SW480 (cell line): ENCODE data around the gene GUCD1.
A peak's percentile ranks its signal among the peaks of the same experiment; 100 is the strongest.

ENCODE experiments used
- DNase-seq: peaks from one replicate; pipeline ENCODE4 v3.0.0-alpha.2; 2016; ENCODE audit warnings: low spot score

GUCD1 gene

DNA sequence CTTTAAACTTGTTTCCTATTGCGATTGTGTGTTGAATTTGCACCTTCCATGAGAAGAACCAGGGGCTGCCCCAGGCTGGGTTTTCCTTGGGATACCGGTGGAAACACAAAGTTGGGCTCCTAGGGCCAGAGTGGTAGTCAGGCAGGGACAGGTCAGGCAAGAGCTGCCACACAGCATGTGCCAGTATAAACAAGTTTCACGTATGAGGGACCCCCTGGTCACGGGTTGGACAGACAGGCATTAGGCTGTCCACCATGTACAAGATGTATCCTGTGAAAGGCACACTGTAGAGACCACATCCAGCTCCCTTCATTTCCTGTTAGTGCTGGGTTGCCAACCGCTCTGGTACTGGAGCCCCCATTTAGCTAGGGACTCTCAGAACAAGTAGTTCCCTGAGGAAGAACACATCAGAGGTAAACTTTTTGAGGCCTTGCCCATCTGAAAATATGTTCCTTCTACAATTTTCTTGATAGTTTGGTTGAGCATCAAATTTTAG is 51.0 kb downstream of the GUCD1 start:
- DNase-seq, result no peak

DNA sequence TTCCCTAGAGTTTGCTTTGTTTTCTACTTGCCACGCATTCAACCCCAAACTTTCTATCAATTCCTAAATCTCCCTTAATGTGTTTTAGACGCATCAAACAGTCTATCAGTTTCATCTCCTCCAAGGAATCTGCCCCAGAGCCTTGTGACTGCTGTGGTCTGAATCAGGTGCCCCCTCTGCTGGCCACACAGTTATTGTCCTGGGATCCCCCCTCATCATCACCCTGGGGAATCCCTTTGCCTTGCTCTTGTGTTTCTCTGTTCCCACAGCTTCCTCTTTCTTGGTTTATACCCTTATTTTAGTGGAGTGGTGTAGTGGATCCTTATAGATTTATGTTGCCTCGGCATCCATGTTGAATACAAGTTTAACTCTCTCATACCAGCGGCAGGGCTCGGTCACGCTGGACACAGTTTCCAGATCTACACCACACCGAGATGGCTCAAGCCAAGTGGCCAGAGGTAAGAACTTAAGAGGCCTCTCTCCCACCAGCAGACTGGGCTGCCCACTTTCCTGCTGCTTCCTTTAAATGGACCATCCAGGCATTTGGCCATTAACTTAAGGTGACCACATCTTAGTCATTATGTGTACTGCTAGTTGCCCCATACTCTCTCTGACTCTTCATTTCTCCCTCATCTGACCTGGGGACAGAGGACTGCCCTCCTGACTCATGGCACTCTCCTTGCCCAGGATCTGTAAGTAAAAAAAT is 51.6 kb downstream of the GUCD1 start:
- peak; percentile 26 for DNase-seq

DNA sequence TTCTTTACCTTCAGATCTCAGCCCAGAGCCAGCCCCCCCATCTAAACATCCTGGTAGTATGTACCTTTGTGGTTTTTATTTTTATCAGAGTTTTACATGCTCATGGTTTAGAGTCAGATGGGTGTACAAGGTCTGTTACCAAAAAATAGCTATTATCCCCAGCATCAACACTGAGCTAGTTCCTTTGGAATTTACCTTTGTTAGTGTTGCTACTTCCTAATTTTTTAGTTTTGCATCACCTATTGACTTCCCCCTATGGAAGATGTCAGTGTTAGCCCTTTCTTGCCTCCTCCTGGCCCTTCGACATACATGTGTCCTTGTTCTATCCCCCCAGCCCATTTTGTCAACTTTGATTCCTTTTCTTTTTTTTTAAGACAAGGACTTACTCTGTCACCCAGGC is 52.4 kb downstream of the GUCD1 start:
- DNase-seq, result no peak

DNA sequence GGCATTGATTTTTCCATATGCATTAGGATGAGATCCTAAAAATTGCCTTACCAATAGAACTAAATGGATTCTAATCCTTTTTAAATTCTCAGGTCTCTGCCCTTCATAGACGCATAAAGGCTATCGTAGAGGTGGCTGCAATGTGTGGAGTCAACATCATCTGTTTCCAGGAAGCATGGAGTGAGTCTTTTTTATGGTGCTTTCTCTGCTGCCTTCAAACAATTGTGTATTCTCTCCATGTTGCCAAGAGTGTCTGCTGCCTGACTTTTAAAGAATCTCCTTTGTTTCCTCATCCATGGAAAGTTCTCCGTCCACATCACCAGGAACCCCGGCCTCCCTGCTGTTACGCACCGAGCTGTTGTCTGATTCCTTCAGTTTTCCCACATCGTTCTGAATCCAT is 52.9 kb downstream of the GUCD1 start:
- DNase-seq, result no peak

DNA sequence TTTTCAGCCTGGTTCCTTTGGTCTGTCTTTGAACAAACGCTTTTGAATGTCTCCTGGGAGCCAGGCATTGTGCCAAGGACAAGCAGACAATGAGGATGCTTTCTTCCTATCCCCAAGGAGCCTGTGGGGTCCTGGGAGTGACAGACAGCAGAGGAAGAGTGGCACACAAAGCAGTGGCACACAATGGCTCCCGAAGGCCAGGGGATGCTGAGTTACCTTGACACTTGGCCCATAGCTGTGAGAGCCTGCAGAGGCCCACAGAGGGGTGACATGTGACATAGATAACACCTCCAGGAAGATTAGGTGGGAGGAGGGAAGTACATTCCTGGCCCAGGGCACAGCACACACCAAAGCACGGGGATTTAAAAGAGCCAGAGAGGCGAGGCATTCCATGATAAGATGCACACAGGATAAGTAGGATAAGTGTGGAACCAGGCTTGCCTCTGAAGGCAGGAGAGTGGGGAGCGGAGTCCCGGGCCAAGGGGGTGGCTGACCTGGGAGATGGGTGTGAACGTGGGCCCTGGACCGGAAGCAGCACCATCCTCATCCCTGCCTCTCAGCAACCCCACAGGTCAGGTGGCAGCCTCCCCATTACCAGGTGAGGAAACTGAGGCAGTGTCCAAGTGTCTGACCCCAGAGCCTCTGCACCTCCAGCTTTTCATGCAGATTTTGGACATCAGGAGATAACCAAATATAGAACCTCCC is 53.5 kb downstream of the GUCD1 start:
- DNase-seq, result no peak

DNA sequence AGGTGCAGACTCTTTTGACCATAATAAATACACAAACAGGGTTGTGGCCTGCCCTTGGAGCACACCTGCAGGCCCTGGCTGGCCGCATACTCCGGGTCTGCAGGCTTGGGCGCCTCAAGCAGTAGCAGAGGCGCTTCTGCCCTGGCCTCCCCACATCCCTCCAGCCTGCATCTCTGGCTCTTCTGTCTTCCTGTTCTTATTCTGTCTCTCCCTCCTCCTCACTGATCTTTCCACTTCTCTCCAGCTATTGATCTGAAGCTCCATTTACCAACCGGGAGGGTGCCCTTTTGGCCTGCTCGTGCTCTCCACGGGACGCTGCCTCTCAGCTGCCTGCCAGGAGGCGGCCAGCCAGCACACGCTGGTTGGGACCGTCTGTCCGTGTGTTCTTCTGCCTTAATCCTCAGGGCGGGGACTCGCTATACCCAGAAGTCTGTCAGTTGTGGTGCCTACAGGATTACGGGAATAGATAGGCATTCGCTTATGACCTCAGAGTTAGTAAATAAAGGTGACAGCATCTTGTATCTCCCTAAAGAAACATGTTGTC is 54.6 kb downstream of the GUCD1 start:
- no peak for DNase-seq

DNA sequence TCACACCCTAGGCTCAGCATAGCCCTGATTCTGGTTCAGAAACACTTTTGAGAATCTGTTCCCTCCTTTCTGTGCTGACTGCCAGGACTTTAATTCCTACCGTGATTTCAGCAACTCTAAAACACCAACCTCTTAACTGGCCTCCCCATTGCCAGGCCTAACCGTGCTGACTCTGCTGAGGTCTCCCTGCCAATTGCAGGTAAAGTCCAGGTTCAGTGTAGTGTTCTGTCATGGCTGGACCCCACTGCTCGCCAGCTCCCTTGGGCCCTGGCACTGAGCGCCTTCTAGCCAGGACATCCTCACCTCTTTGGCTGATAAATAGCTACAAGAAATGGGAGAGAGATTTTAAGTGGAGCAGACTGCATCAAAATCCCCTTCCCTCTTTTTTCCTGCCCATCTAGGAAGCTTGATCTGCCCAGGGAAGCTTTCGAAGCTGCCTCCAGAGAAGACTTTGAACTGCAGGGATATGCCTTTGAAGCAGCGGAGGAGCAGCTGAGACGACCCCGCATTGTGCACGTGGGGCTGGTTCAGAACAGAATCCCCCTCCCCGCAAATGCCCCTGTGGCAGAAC is 55.1 kb downstream of the GUCD1 start:
- no peak for DNase-seq

DNA sequence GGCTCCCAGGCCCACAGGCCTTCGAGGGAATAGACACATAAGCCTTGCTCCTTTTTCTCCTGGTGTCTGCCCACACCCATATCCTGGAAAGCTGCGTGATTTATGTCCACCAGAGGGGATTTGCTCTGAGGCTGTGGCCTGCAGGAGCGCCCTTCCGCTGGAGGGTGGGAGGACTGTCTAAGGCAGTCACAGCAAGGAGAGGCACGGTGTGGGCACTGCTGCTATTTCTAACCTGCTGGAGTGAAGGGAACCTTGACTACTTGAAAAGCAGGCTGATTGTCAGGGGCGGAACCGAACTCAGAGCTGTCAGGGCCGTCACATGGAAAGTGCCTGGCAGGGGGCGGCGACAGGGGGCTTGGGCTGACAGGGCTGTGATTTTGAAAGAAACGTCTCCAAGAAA is 56.1 kb downstream of the GUCD1 start:
- DNase-seq, result no peak

DNA sequence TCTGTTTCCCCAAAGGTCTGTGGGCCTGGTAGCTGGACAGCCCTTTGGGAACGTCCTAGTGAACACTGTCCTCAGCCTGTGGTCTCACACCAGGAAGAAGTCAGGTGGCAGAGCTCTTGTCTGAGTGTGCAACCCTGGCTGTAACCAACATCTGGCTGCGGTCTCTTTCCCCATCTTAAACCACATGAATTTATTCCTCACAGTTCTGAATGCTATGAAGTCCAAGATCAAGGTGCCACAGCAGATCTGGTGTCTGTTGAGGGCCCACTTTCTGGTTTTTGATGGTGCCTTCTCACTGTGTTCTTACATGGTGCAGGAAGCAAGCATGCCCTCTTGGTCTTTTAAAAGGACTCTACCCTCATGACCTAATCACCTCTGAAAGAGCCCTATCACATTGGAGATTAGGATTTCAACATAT is 57.1 kb downstream of the GUCD1 start:
- no peak for DNase-seq

DNA sequence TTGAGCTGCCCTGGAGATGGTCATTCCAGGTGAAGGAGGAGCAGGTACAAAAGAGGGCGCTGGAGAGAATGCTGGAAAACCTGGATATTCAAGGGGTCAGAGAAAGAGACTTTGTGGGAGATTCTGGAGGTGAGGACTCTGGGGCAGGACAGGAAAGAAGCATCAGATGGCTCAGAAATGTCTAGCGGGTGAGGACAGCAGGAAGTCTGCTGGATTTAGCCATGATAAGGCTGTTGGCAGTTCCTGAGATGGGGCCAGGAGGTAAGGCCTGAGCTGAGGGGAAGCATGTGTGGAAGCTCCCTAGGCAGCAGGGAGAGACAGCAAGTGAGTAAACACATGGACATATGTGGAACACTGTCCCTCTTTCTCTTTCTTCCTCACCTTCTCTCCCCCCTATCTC is 58.3 kb downstream of the GUCD1 start:
- DNase-seq, result no peak

DNA sequence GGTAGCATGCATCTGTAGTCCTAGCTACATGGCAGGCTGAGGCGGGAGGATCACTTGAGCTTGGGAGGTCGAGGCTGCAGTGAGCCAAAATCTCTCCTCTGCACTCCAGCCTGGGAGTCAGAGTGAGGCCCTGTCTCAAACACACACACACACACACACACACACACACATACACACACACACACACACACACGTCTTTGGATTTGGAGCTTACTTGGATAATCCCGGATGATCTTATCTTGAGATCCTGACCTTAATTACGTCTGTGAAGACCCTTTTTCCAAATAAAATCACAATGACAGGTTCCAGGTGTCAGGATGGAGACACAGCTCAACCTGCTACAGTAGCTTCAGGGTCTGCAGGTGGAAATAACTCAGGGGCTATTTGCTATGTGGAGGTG is 58.7 kb downstream of the GUCD1 start:
- DNase-seq, result no peak

DNA sequence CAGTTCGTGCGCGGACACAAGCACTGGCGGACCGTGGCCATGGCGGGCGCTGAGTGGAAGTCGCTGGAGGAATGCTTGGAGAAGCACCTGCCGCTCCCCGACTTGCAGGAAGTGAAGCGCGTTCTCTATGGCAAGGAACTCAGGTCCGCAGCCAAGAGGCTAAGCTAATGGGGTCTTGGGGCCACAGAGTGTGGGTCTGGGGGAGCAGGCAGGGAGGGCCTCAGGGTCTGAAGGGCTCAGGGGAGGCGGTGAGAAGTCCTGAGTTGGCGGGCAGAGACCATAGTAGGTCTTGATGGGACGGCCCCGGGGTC is 59.6 kb downstream of the GUCD1 start:
- DNase-seq, result no peak

DNA sequence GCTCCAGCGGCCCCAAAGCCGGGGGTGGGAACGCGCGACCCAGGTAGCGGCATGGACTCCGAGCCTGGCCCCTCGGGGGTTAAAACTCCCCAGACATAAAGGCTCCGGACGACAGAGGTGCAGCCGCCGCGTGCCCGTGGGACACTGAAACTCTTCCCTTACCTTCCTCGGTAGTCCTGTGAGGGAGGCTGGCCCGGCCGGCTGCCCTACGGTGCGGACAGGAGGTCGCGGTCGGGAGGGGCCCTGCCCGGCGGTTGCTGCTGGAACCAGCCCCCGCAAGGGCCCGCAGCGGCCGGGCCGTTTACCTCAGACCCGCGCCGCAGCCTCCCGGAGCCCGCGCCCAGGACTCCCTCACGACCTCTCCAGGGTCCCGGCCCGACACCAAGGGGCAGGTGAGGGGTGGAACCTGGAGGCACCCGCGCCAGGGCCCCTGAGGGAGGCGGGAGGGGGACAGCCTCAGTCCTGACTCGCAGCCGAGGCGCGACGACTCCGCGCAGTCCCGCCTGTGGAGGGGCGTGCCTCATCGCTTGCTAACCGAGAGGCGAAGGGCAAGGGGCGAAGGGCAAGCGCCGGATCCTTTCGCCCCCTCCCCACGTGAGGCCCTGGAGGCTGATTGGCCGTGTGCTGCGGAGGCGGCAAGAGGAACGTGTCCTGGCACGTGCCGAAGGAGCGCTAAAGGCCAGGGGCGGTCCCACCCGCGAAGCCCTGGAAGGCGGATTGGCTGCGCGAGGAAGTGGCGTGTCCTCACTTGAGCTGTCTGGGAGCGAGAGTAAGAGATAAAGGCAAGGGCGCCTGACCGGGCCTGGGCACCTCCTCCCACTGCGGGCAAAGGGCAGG is 60.2 kb downstream of the GUCD1 start, which contains the start of gene UPB1:
Gene UPB1 (plus strand): TSS at position 805 of the 837 bp plus-strand sequence. CDS start 72 bp downstream, outside the sequence.
- DNase-seq, result no peak

DNA sequence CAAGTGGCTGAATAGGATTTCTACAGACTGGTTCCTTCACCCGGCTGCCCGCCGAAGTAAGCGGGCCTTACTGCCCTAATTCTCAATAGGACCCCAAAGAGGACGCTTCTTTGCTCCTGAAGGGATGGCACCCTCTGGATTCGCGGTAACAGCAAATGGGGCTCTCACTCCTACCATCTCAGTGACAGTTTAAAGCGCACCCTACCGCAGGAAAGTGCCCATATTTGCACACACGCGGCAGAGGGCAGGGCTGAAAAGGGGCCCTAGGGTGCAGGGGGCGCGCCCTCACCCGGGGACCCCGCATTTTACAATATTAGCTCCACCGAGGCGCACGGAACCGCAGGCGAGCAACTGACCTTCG is 60.8 kb downstream of the GUCD1 start:
- DNase-seq, result no peak

DNA sequence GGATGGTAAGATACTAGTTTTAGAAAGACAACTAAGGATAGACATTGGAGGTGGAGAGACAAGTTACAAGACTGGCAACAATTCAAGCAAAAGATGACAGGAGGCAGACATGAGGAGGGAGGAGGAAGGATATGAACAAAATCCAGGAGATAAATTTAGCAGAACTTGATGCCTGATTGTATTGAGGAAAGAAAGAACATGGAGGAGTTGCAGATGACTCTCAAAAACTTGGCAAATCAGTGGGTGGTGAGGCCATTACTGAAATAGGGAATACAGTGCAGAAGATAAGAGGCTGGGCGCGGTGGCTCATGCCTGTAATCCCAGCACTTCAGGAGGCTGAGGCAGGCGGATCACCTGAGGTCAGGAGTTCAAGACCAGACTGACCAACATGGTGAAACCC is 62.5 kb downstream of the GUCD1 start:
- no peak for DNase-seq
